OCI-LY3 (cell line): ENCODE data around the gene YIPF4.

Experiments
- H2AFZ ChIP-seq: fragments of 200-600, 300-600 bp; shearing (Covaris generic); 2 replicates; pipeline ENCODE4 v1.6.0; 2014; ENCODE audit warnings: antibody characterized with exemption, low read depth, low read length
- H3K27ac ChIP-seq: fragments of 200-600, 300-600 bp; sonication (generic); 2 replicates; pipeline ENCODE4 v1.5.1; 2014; ENCODE audit warnings: mild to moderate bottlenecking, low read length, moderate library complexity, mixed read lengths
- H3K27me3 ChIP-seq: fragments of 200-600, 300-600 bp; sonication (generic); 2 replicates; pipeline ENCODE4 v1.6.1; 2014; ENCODE audit warnings: low read depth, low read length, mixed read lengths
- H3K36me3 ChIP-seq: fragments of 200-600, 300-600 bp; sonication (generic); replicated peaks from 2 replicates; pipeline ENCODE3; 2014; ENCODE audit warnings: low read depth, low read length, mixed read lengths
- H3K4me1 ChIP-seq: fragments of 300-600, 200-600 bp; sonication (generic); 2 replicates; pipeline ENCODE4 v1.6.1; 2014; ENCODE audit warnings: low read length, mixed read lengths
- H3K4me2 ChIP-seq: fragments of 200-600, 300-600 bp; sonication (generic); 2 replicates; pipeline ENCODE4 v1.6.1; 2014; ENCODE audit warnings: low read length, mixed read lengths
- H3K4me3 ChIP-seq: fragments of 300-600, 200-600 bp; sonication (generic); 2 replicates; pipeline ENCODE4 v1.5.1; 2014; ENCODE audit warnings: antibody characterized with exemption, mild to moderate bottlenecking, low read length, moderate library complexity
- H3K79me2 ChIP-seq: fragments of 300-600, 200-600 bp; shearing (Covaris generic); 2 replicates; pipeline ENCODE4 v1.6.1; 2014; ENCODE audit warnings: mild to moderate bottlenecking, low read length, mixed read lengths
- H3K9ac ChIP-seq: fragments of 300-600, 200-600 bp; shearing (Covaris generic); 2 replicates; pipeline ENCODE4 v1.6.0; 2014; ENCODE audit warnings: mild to moderate bottlenecking, low read length, moderate library complexity
- H3K9me3 ChIP-seq: fragments of 200-600, 300-600 bp; shearing (Covaris generic); 2 replicates; pipeline ENCODE4 v1.6.1; 2014; ENCODE audit warnings: low read length, mixed read lengths; ENCODE audit not compliant: insufficient read depth
- H4K20me1 ChIP-seq: fragments of 200-600, 300-600 bp; sonication (generic); 2 replicates; pipeline ENCODE4 v1.6.1; 2016; ENCODE audit warnings: low read length, mixed read lengths; ENCODE audit not compliant: insufficient read depth
- CTCF ChIP-seq: fragments of 200-600, 300-600 bp; sonication (generic); IDR thresholded peaks from 2 replicates; pipeline ENCODE4 v1.5.1; 2014; ENCODE audit warnings: antibody characterized with exemption, low read length, low read depth
- EZH2phosphoT487 ChIP-seq: fragments of 200-600 bp; shearing (Covaris generic); IDR thresholded peaks from 2 replicates; pipeline ENCODE4 v1.6.1; 2018; ENCODE audit warnings: antibody characterized with exemption, mixed run types, low read depth

YIPF4 gene

GRCh38 chr2:32235315-32235714 is 42.4 kb upstream of the YIPF4 start:
- Histone ChIP-seq H3K79me2 (no peaks in the 10 kb centered on the region), H3K9me3 (no peaks in the 10 kb centered on the region), H3K27me3 (no peaks in the 10 kb centered on the region), H2AFZ (no peak overlapping the region), H3K27ac (no peak overlapping the region), H3K4me1 (no peaks in the 10 kb centered on the region), H3K4me2 (no peak overlapping the region), H3K36me3 (no peaks in the 10 kb centered on the region), H3K4me3 (no peak overlapping the region), H4K20me1 (no peaks in the 10 kb centered on the region), H3K9ac (no peak overlapping the region)
- TF ChIP-seq CTCF: no peak
- no peak for TF ChIP-seq EZH2phosphoT487

GRCh38 chr2:32237488-32237887 is 40.2 kb upstream of the YIPF4 start:
- Histone ChIP-seq H3K9me3 (no peaks in the 10 kb centered on the region), H3K4me2 (no peak overlapping the region), H3K4me1 (no peaks in the 10 kb centered on the region), H3K27me3 (no peaks in the 10 kb centered on the region), H2AFZ (no peak overlapping the region), H3K27ac (no peak overlapping the region), H3K9ac (no peak overlapping the region), H3K4me3 (no peak overlapping the region), H3K36me3 (no peaks in the 10 kb centered on the region), H4K20me1 (no peaks in the 10 kb centered on the region), H3K79me2 (no peaks in the 10 kb centered on the region)
- TF ChIP-seq CTCF (no peak), EZH2phosphoT487 (no peak)

DNA sequence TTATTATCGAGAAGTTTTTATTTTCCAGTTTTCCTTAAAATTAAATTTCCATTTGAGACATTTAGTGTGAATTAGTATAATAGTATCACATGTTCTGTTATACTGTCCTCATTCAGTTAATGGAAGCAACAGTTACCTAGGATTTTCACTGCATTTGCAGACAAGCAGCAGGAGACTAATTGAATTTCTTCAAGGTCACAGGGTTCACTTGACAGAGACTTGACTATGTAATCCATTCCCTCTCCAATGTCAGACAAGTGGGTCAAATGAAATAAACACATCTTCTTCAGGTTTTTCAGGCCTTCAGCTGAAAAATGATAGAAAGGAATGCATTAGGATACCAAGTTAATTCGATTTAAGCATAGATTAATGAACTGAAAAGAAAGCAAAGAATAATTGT is 39.7 kb upstream of the YIPF4 start:
- no peaks in the 10 kb centered on the region for H3K9me3 ChIP-seq

DNA sequence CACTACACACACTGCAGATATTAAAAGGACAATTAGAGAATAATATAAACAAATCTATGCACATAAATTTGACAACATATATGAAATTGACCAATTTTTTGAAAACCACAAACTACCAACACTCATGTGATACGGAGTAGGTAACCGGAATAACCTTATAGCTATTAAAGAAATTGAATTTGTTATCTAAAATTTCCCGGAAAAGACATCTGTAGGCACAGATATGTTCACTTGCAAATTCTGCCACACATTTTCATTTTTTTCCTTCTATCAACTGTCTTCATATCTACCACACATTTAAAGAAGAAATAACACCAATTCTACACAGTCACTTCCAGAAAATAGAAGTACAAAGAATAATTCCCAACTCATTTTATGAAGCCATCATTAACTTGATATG is 35.4 kb upstream of the YIPF4 start:
- Histone ChIP-seq H2AFZ (no peak overlapping the region), H3K4me2 (no peak overlapping the region), H4K20me1 (no peaks in the 10 kb centered on the region), H3K9ac (no peak overlapping the region), H3K79me2 (no peaks in the 10 kb centered on the region), H3K9me3 (no peaks in the 10 kb centered on the region), H3K27me3 (no peaks in the 10 kb centered on the region), H3K4me1 (no peaks in the 10 kb centered on the region), H3K27ac (no peak overlapping the region), H3K36me3 (no peaks in the 10 kb centered on the region), H3K4me3 (no peak overlapping the region)
- TF ChIP-seq CTCF (no peak), EZH2phosphoT487 (no peak)

More for the DNA sequence above, 39.7 kb upstream of the YIPF4 start:
- H4K20me1 ChIP-seq: no peaks in the 10 kb centered on the region
- H3K4me3 ChIP-seq: no peak overlapping the region
- no peaks in the 10 kb centered on the region for H3K79me2 ChIP-seq
- no peaks in the 10 kb centered on the region for H3K4me1 ChIP-seq
- no peak overlapping the region for H3K4me2 ChIP-seq
- no peak overlapping the region for H3K9ac ChIP-seq
- no peak overlapping the region for H2AFZ ChIP-seq
- H3K27me3 ChIP-seq: no peaks in the 10 kb centered on the region
- H3K36me3 ChIP-seq: no peaks in the 10 kb centered on the region
- TF ChIP-seq EZH2phosphoT487 (no peak), CTCF (no peak)
- no peak overlapping the region for H3K27ac ChIP-seq
